Measurements from ENCODE around the gene CISD3.

CISD3 gene

GRCh38 chr17:38710985-38711384 lies 19.2 kb upstream of the CISD3 start:
- no peak for TF ChIP-seq Cebpa-rat (IDR thresholded peaks at IDR 0.05)
- Histone ChIP-seq H3K27me3 (no peaks in the 10 kb centered on the region), H3K4me1 (peaks cover 93 to 100% (median 97%) of the 10 kb centered on the region in 10 experiments), H3K9me3 (replicated peaks in 1 of 11) (no peaks in the 10 kb centered on the region), H3K4me3 (peak overlapping the region in 8 of 10 experiments; percentile 25 to 56 (median 48); a peak in 15 of 20 replicates), H3K27ac (peak overlapping the region in 9 of 11 experiments; percentile 46 to 83 (median 73); a peak in 14 of 22 replicates), H3K9ac (peak overlapping the region in 8 of 11 experiments; percentile 48 to 97 (median 64); a peak in 16 of 22 replicates), H3K4me2 (peak overlapping the region; percentile 93 to 99 (median 98)), H3K36me3 (peaks cover 62 to 76% (median 67%) of the 10 kb centered on the region in 11 experiments), H4K20me1 (peaks cover 24 to 84% (median 49%) of the 10 kb centered on the region in 11 experiments; a peak in 17 of 22 replicates)

GRCh38 chr17:38711792-38712571 lies 18.2 kb upstream of the CISD3 start:
- H3K4me3 ChIP-seq, result peak overlapping the region in 8 of 10 experiments; percentile 25 to 56 (median 48); a peak in 17 of 20 replicates
- peaks cover 72 to 86% (median 77%) of the 10 kb centered on the region in 11 experiments for H3K36me3 ChIP-seq
- H3K4me2 ChIP-seq, result peak overlapping the region; percentile 93 to 99 (median 98)
- TF ChIP-seq Cebpa-rat (IDR thresholded peaks at IDR 0.05), result no peak
- peaks cover 86 to 100% (median 97%) of the 10 kb centered on the region in 10 experiments for H3K4me1 ChIP-seq
- H4K20me1 ChIP-seq, result peaks cover 22 to 75% (median 45%) of the 10 kb centered on the region in 11 experiments; a peak in 18 of 22 replicates
- H3K9me3 ChIP-seq (replicated peaks in 1 of 11), result no peaks in the 10 kb centered on the region
- peak overlapping the region in 10 of 11 experiments; percentile 1 to 97 (median 64); a peak in 18 of 22 replicates for H3K9ac ChIP-seq
- H3K27me3 ChIP-seq, result no peaks in the 10 kb centered on the region
- peak overlapping the region in 9 of 11 experiments; percentile 46 to 83 (median 73); a peak in 18 of 22 replicates for H3K27ac ChIP-seq

GRCh38 chr17:38712593-38712992 lies 17.5 kb upstream of the CISD3 start:
- H4K20me1 ChIP-seq, result peaks cover 16 to 69% (median 40%) of the 10 kb centered on the region in 11 experiments; a peak in 18 of 22 replicates
- no peaks in the 10 kb centered on the region for H3K9me3 ChIP-seq (replicated peaks in 1 of 11)
- H3K27ac ChIP-seq, result peak overlapping the region in 9 of 11 experiments; percentile 46 to 83 (median 73); a peak in 18 of 22 replicates
- peaks cover 75 to 88% (median 79%) of the 10 kb centered on the region in 11 experiments for H3K36me3 ChIP-seq
- H3K9ac ChIP-seq, result peak overlapping the region in 9 of 11 experiments; percentile 8 to 97 (median 65); a peak in 16 of 22 replicates
- H3K4me3 ChIP-seq, result peak overlapping the region in 2 of 10 experiments; percentile 31 to 43; a peak in 2 of 20 replicates
- peak overlapping the region; percentile 93 to 99 (median 98) for H3K4me2 ChIP-seq
- no peaks in the 10 kb centered on the region for H3K27me3 ChIP-seq
- H3K4me1 ChIP-seq, result peaks cover 80 to 97% (median 92%) of the 10 kb centered on the region in 10 experiments
- no peak for TF ChIP-seq Cebpa-rat (IDR thresholded peaks at IDR 0.05)

GRCh38 chr17:38713456-38714075 lies 16.6 kb upstream of the CISD3 start:
- Histone ChIP-seq H3K4me1 (peaks cover 70 to 90% (median 82%) of the 10 kb centered on the region in 10 experiments), H3K9ac (peak overlapping the region in 9 of 11 experiments; percentile 7 to 97 (median 63); a peak in 7 of 22 replicates), H3K27ac (peak overlapping the region in 7 of 11 experiments; percentile 64 to 83 (median 75); a peak in 10 of 22 replicates), H3K27me3 (no peaks in the 10 kb centered on the region), H3K9me3 (replicated peaks in 1 of 11) (no peaks in the 10 kb centered on the region), H3K36me3 (peaks cover 73 to 88% (median 79%) of the 10 kb centered on the region in 11 experiments), H4K20me1 (peaks cover 7 to 59% (median 31%) of the 10 kb centered on the region in 11 experiments; a peak in 17 of 22 replicates), H3K4me3 (no peak overlapping the region; a peak in 1 of 20 replicates), H3K4me2 (peak overlapping the region; percentile 93 to 99 (median 98); a peak in 19 of 22 replicates)
- TF ChIP-seq Cebpa-rat (IDR thresholded peaks at IDR 0.05), result no peak

GRCh38 chr17:38715216-38715943 lies 14.8 kb upstream of the CISD3 start:
- Histone ChIP-seq H3K27ac (peak overlapping the region in 10 of 11 experiments; percentile 0 to 54 (median 24); a peak in 11 of 22 replicates), H3K27me3 (no peaks in the 10 kb centered on the region), H3K9ac (peak overlapping the region in 7 of 11 experiments; percentile 1 to 61 (median 31); a peak in 10 of 22 replicates), H3K4me1 (peaks cover 53 to 82% (median 65%) of the 10 kb centered on the region in 10 experiments), H3K9me3 (replicated peaks in 1 of 11) (no peaks in the 10 kb centered on the region), H3K4me2 (peak overlapping the region in 8 of 11 experiments; percentile 5 to 78 (median 23); a peak in 12 of 22 replicates), H4K20me1 (peaks cover 2 to 41% (median 12%) of the 10 kb centered on the region in 11 experiments; a peak in 15 of 22 replicates), H3K36me3 (peaks cover 73 to 88% (median 81%) of the 10 kb centered on the region in 11 experiments), H3K4me3 (no peak overlapping the region)
- TF ChIP-seq Cebpa-rat (IDR thresholded peaks at IDR 0.05), result no peak

- Histone ChIP-seq H4K20me1 (peaks cover 0 to 34% (median 7%) of the 10 kb centered on the region in 11 experiments; a peak in 11 of 22 replicates), H3K4me3 (no peak overlapping the region), H3K27ac (peak overlapping the region in 4 of 11 experiments; percentile 5 to 47 (median 23); a peak in 3 of 22 replicates), H3K27me3 (no peaks in the 10 kb centered on the region), H3K36me3 (peaks cover 84 to 98% (median 92%) of the 10 kb centered on the region in 11 experiments), H3K4me2 (peak overlapping the region in 2 of 11 experiments; percentile 62 to 78; a peak in 3 of 22 replicates), H3K9me3 (replicated peaks in 1 of 11) (no peaks in the 10 kb centered on the region), H3K4me1 (peaks cover 52 to 82% (median 64%) of the 10 kb centered on the region in 10 experiments), H3K9ac (peak overlapping the region in 4 of 11 experiments; percentile 9 to 24 (median 14); a peak in 2 of 22 replicates)
- TF ChIP-seq Cebpa-rat (IDR thresholded peaks at IDR 0.05), result no peak
These were observed 13.7 kb upstream of the CISD3 start for GRCh38 chr17:38716368-38717005.

- peak overlapping the region in 3 of 11 experiments; percentile 9 to 24 (median 18); a peak in 3 of 22 replicates for H3K9ac ChIP-seq
- H3K36me3 ChIP-seq, result peaks cover 88 to 100% (median 97%) of the 10 kb centered on the region in 11 experiments
- no peak for TF ChIP-seq Cebpa-rat (IDR thresholded peaks at IDR 0.05)
These were observed 12.9 kb upstream of the CISD3 start for GRCh38 chr17:38717139-38717745.

More at GRCh38 chr17:38717139-38717745, 12.9 kb upstream of the CISD3 start:
- Histone ChIP-seq H3K4me1 (peaks cover 52 to 82% (median 64%) of the 10 kb centered on the region in 10 experiments), H4K20me1 (peaks cover 0 to 26% (median 5%) of the 10 kb centered on the region in 11 experiments; a peak in 9 of 22 replicates), H3K4me3 (no peak overlapping the region), H3K27ac (peak overlapping the region in 3 of 11 experiments; percentile 10 to 47 (median 36); a peak in 3 of 22 replicates), H3K4me2 (no peak overlapping the region; a peak in 1 of 22 replicates), H3K27me3 (no peaks in the 10 kb centered on the region), H3K9me3 (replicated peaks in 1 of 11) (no peaks in the 10 kb centered on the region)
